Upper lobe of left lung (tissue), 6 donors: ENCODE data around the gene GLE1. TPM values are rescaled to one million over a fixed set of nuclear protein-coding genes. Genes with fewer than 3 reads are reported as not detected.

ENCODE experiments used
- ATAC-seq, 2 donors: fragments of 200-7000 bp; cut with Tn5 transposase; one replicate each; pipeline ENCODE4 v1.9.1; 2022; ENCODE audit warnings: mild to moderate bottlenecking in 2 of 2, moderate library complexity in 2 of 2; ENCODE audit not compliant: low FRiP score in 2 of 2
- DNase-seq, 2 donors: peaks; one replicate each; pipeline ENCODE4 v3.0.0-alpha.2; 2019 to 2020
- H3K27ac ChIP-seq, 4 donors: fragments of 200-600 bp; sonication (generic); one replicate each; pipeline ENCODE4 v1.5.1; 2016 to 2019
- H3K27me3 ChIP-seq, 4 donors: fragments of 200-600 bp; sonication (generic); one replicate each; pipeline ENCODE4 v1.5.1; 2017 to 2019
- H3K36me3 ChIP-seq, 4 donors: fragments of 200-600 bp; sonication (generic); one replicate each; pipeline ENCODE4 v1.5.1; 2016 to 2019
- H3K4me1 ChIP-seq, 4 donors: fragments of 200-600 bp; sonication (generic); one replicate each; pipeline ENCODE4 v1.5.1; 2018 to 2019
- H3K4me3 ChIP-seq, 4 donors: fragments of 200-600 bp; sonication (generic); one replicate each; pipeline ENCODE4 v1.5.1; 2017 to 2019; ENCODE audit warnings: mild to moderate bottlenecking in 2 of 4, moderate library complexity in 1 of 4
- H3K9me3 ChIP-seq, 4 donors: fragments of 200-600 bp; sonication (generic); one replicate each; pipeline ENCODE4 v1.5.1; 2018 to 2019
- EP300 ChIP-seq, 4 donors: sonication (generic); formaldehyde crosslinking; IDR thresholded peaks; one replicate each; pipeline ENCODE4 v1.5.1; 2017; ENCODE audit warnings: antibody characterized with exemption in 4 of 4, control low read depth in 2 of 4
- POLR2A ChIP-seq, 4 donors: fragments of 450-650 bp; IDR thresholded peaks; one replicate each; pipeline ENCODE4 v1.5.1; 2016 to 2017; ENCODE audit warnings: antibody characterized with exemption in 4 of 4, mild to moderate bottlenecking in 2 of 4
- POLR2AphosphoS5 ChIP-seq, 2 donors: sonication (generic); formaldehyde crosslinking; IDR thresholded peaks; one replicate each; pipeline ENCODE4 v1.5.1; 2017; ENCODE audit warnings: antibody characterized with exemption in 2 of 2
- WGBS, 2 donors: methylation state at CpG; one replicate each; pipeline ENCODE4 v1.1.5; 2017 to 2018; 5-methylcytosine and 5-hydroxymethylcytosine counted together
- total RNA-seq, 6 donors: library from RNA; depleted of rRNA in 4 of 6; stranded (reverse); fragments of >200 nt in 4 of 6; gene quantifications; one replicate each; pipeline versions ENCODE4 v1.1.0 to v1.2.1, GENCODE V29; 2016 to 2021
- TF ChIP-seq, protein P1 (sequence below), 6 experiments: fragments of 450-650 bp in 4 of 6; fragments of 200-600 bp in 2 of 6; sonication (generic) in 2 of 6; IDR thresholded peaks; one replicate each; pipeline ENCODE4 v1.5.1; 2016 to 2019; ENCODE audit warnings: antibody characterized with exemption in 6 of 6
- donor health status: DM: no; HTN: no; CAD: no; lungs with moderate emphysema.
- donor health status: DM: no; HTN: yes; CAD: no; lungs with severe emphysema.

GLE1 gene
- total RNA-seq, 6 donors from 2014 or later: 19.0 to 36.7 (median 24.5) TPM

DNA sequence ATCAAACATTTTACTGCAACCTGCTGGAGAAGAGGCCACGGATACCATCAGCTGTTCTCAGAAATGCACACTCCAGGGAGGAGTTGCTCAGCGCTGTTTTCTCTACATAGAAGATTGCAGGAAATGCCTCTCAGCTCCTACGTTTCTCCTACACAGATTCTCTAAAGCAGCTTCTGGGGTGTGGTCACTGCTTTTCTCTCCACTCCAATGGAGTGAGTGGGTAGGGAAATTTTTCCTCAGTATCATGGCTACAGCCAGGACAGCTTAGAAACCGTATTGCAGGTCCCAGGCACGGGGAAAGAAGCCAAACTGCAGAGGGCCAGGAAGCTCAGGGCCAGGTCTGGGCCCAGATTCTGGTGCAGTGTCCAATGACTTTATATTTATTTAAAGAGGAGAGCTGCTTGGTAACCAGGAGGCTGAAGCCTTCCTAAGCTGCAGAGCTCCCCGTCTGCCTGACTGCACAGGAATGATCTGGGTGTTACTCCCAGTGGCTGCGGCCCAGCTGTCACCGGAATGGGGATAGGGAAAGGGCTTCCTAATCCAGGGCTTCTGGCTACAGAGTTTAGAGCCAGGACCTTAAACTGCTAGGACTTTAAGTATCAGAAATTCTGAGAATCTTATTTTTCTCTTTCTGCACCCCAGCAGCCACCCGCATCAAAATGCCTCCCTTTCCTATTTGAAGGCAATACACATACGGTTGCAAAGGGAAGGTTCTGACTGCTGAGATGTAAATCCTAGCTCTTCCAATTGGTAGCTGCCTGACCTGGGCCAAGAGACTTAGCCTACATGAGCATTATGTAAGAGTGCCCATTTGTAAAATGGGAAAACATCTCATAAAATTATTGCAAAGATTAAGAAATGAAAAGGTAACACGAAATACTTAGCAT, 46.5 kb downstream of the GLE1 start:
- no peak for TF ChIP-seq POLR2A (IDR thresholded peaks at IDR 0.05)
- no peak for TF ChIP-seq POLR2AphosphoS5 (IDR thresholded peaks at IDR 0.05)
- TF ChIP-seq, protein P1, sequence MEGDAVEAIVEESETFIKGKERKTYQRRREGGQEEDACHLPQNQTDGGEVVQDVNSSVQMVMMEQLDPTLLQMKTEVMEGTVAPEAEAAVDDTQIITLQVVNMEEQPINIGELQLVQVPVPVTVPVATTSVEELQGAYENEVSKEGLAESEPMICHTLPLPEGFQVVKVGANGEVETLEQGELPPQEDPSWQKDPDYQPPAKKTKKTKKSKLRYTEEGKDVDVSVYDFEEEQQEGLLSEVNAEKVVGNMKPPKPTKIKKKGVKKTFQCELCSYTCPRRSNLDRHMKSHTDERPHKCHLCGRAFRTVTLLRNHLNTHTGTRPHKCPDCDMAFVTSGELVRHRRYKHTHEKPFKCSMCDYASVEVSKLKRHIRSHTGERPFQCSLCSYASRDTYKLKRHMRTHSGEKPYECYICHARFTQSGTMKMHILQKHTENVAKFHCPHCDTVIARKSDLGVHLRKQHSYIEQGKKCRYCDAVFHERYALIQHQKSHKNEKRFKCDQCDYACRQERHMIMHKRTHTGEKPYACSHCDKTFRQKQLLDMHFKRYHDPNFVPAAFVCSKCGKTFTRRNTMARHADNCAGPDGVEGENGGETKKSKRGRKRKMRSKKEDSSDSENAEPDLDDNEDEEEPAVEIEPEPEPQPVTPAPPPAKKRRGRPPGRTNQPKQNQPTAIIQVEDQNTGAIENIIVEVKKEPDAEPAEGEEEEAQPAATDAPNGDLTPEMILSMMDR (IDR thresholded peaks at IDR 0.05): no peak
- TF ChIP-seq EP300 (IDR thresholded peaks at IDR 0.05): no peak
- H3K36me3 ChIP-seq: no peaks in the 10 kb centered on the region
- ATAC-seq: no peak
- H3K27ac ChIP-seq: peak overlapping the region; percentile 93 to 99 (median 97)
- no peaks in the 10 kb centered on the region for H3K27me3 ChIP-seq
- H3K4me3 ChIP-seq: peak overlapping the region in 3 of 4 donors; percentile 78 to 96 (median 88)
- peaks cover 33 to 54% (median 42%) of the 10 kb centered on the region in 4 donors for H3K4me1 ChIP-seq
- H3K9me3 ChIP-seq: no peaks in the 10 kb centered on the region
- DNase-seq: no peak
- 41 to 57% methylated on average over 11 of the region's 11 CpGs for WGBS, 2 donors

GRCh38 chr9:128551657-128552152, 47.2 kb downstream of the GLE1 start:
- 4% methylated on average over 14 to 19 of the region's 22 CpGs for WGBS, 2 donors
- no peak for ATAC-seq
- H3K4me1 ChIP-seq: peaks cover 40 to 61% (median 49%) of the 10 kb centered on the region in 4 donors

DNA sequence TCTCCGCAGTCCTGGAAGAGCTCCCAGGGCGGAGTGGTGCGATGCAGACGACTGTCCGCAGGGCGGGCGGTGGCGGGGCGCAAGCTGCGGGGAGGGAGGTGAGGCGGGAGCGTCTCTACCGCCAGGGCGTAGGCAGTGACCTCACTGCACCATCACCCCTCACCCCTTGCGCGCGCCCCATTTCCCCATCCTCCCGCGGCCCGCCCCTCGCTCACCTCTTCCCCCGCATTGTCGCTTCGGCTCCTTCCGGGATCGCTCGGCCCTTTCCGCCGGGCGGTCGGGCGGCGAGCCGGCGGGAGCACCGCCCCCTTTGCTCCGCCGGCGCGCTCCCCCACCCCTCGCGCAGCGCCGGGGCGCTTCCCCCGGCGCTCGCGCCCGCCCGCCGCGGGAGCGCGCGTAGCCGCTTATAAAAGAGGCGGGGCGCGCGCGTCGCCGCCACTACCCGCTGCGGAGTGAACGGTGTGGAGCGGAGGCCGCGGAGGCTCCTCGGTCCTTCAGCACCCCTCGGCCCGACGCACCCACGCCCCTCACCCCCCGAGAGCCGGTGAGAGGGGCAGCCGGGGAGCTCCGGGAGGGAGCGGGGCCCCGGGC, 47.7 kb downstream of the GLE1 start, which contains the start of gene SPTAN1:
TSS of gene SPTAN1 (plus strand) at position 435 of the 591 bp plus-strand sequence. CDS start 14,154 bp downstream, outside the sequence.
- H3K27me3 ChIP-seq: no peaks in the 10 kb centered on the region
- no peaks in the 10 kb centered on the region for H3K9me3 ChIP-seq
- H3K4me3 ChIP-seq: peak within 1 kb of the TSS; percentile 78 to 96 (median 90)
- peak within 1 kb of the TSS; percentile 93 to 99 (median 97) for H3K27ac ChIP-seq
- ATAC-seq (peak; percentile 94 to 95), DNase-seq (peak; percentile 90 to 98)
- TF ChIP-seq POLR2AphosphoS5 (IDR thresholded peaks at IDR 0.05) (peak; percentile 93 to 97), EP300 (IDR thresholded peaks at IDR 0.05) (peak in 1 of 4 donors; percentile 66), POLR2A (IDR thresholded peaks at IDR 0.05) (peak; percentile 86 to 100 (median 98))
- TF ChIP-seq, protein P1 (IDR thresholded peaks at IDR 0.05): peak in 4 of 6 experiments; percentile 38 to 48 (median 44)
- H3K4me1 ChIP-seq: peaks cover 44 to 66% (median 54%) of the 10 kb centered on the region in 4 donors
- H3K36me3 ChIP-seq: no peaks in the 10 kb centered on the region
- WGBS, 2 donors: 1% methylated on average over 49 of the region's 81 CpGs; no CpG with 5 or more reads in 1 of the 2 donors

More at GRCh38 chr9:128551657-128552152, 47.2 kb downstream of the GLE1 start:
- no peak for DNase-seq
- H3K27ac ChIP-seq: peak overlapping the region; percentile 93 to 99 (median 97)
- H3K4me3 ChIP-seq: peak overlapping the region; percentile 36 to 96 (median 83)
- no peaks in the 10 kb centered on the region for H3K36me3 ChIP-seq
- H3K27me3 ChIP-seq: no peaks in the 10 kb centered on the region
- H3K9me3 ChIP-seq: no peaks in the 10 kb centered on the region
- TF ChIP-seq POLR2AphosphoS5 (IDR thresholded peaks at IDR 0.05) (peak; percentile 81 to 85), POLR2A (IDR thresholded peaks at IDR 0.05) (peak in 2 of 4 donors; percentile 23 to 24), EP300 (IDR thresholded peaks at IDR 0.05) (no peak)
- TF ChIP-seq, protein P1 (IDR thresholded peaks at IDR 0.05): no peak

GRCh38 chr9:128552744-128553440, 48.4 kb downstream of the GLE1 start:
- ATAC-seq (peak; percentile 27 to 34), DNase-seq (peak in 1 of 2 donors; percentile 65)
- Histone ChIP-seq H3K9me3 (no peaks in the 10 kb centered on the region), H3K36me3 (no peaks in the 10 kb centered on the region), H3K27ac (peak overlapping the region; percentile 93 to 99 (median 97)), H3K4me3 (peak overlapping the region; percentile 78 to 96 (median 90)), H3K4me1 (peaks cover 44 to 70% (median 58%) of the 10 kb centered on the region in 4 donors), H3K27me3 (no peaks in the 10 kb centered on the region)
- WGBS, 2 donors: 0% methylated on average over 16 to 21 of the region's 59 CpGs
- TF ChIP-seq POLR2A (IDR thresholded peaks at IDR 0.05) (peak in 2 of 4 donors; percentile 13 to 27), EP300 (IDR thresholded peaks at IDR 0.05) (no peak), POLR2AphosphoS5 (IDR thresholded peaks at IDR 0.05) (no peak)
- TF ChIP-seq, protein P1 (IDR thresholded peaks at IDR 0.05): no peak
